WERI-Rb-1 (cell line): ENCODE measurements around the gene DPP4.

Experiments used
- DNase-seq: peaks from one replicate; pipeline ENCODE4 v3.0.0-alpha.2; 2020
- H3K27ac ChIP-seq: fragments of 250-450 bp; sonication (Bioruptor Pico); 2 replicates; pipeline ENCODE4 v1.5.1; 2020; ENCODE audit warnings: mild to moderate bottlenecking, moderate library complexity
- H3K27me3 ChIP-seq: fragments of 250-450 bp; sonication (Bioruptor Pico); 2 replicates; pipeline ENCODE4 v1.5.1; 2021; ENCODE audit warnings: mild to moderate bottlenecking, low read depth, moderate library complexity; ENCODE audit not compliant: insufficient read depth, severe bottlenecking
- H3K36me3 ChIP-seq: fragments of 250-450 bp; sonication (Bioruptor Pico); 2 replicates; pipeline ENCODE4 v1.5.1; 2020; ENCODE audit warnings: mild to moderate bottlenecking, moderate library complexity
- H3K4me3 ChIP-seq: 2 replicates; pipeline ENCODE4 v1.5.1; 2011; ENCODE audit warnings: low read depth, mild to moderate bottlenecking, control low read depth, low read length
- H3K9me3 ChIP-seq: fragments of 250-450 bp; sonication (Bioruptor Pico); 2 replicates; pipeline ENCODE4 v1.5.1; 2021; ENCODE audit warnings: mild to moderate bottlenecking, moderate library complexity; ENCODE audit not compliant: severe bottlenecking
- CTCF ChIP-seq: IDR thresholded peaks from 2 replicates; pipeline ENCODE4 v1.5.1; 2011; ENCODE audit warnings: low read depth, mild to moderate bottlenecking, control low read depth, inconsistent platforms, low read length

Gene DPP4

DNA sequence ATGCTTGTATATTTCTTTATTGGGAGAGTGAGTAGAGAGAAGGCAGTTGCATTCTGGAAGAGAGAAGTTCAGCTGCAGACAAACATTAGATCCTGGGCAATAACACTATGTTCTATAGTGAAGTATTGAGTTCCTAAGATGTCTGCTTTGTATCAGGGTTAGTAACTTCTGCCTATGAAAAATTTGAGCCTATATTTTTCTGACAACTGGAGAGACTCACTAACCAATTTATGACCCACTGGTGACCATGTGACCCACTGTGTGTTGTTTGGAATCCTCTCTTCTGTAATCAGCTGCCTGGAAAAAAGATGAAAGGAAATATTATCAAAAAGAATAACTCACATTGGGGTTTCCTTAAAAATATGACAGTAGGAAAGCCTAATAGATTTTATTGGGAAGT, 35.3 kb downstream of the DPP4 start:
- no peak overlapping the region for H3K27ac ChIP-seq
- no peaks in the 10 kb centered on the region for H3K27me3 ChIP-seq
- TF ChIP-seq CTCF = no peak
- H3K9me3 ChIP-seq = no peaks in the 10 kb centered on the region
- H3K36me3 ChIP-seq = no peaks in the 10 kb centered on the region
- no peak for DNase-seq
- H3K4me3 ChIP-seq = no peak overlapping the region

- Histone ChIP-seq H3K9me3 (no peaks in the 10 kb centered on the region), H3K36me3 (no peaks in the 10 kb centered on the region), H3K4me3 (no peak overlapping the region), H3K27ac (no peak overlapping the region), H3K27me3 (no peaks in the 10 kb centered on the region)
- no peak for DNase-seq
- no peak for TF ChIP-seq CTCF
These were observed 36.1 kb downstream of the DPP4 start for GRCh38 chr2:162037886-162038285.

- TF ChIP-seq CTCF = no peak
- no peak overlapping the region for H3K4me3 ChIP-seq
- H3K27me3 ChIP-seq = no peaks in the 10 kb centered on the region
- H3K27ac ChIP-seq = no peak overlapping the region
- no peak for DNase-seq
- H3K36me3 ChIP-seq = no peaks in the 10 kb centered on the region
- H3K9me3 ChIP-seq = no peaks in the 10 kb centered on the region
These were observed 36.8 kb downstream of the DPP4 start for GRCh38 chr2:162037028-162037795.

DNA sequence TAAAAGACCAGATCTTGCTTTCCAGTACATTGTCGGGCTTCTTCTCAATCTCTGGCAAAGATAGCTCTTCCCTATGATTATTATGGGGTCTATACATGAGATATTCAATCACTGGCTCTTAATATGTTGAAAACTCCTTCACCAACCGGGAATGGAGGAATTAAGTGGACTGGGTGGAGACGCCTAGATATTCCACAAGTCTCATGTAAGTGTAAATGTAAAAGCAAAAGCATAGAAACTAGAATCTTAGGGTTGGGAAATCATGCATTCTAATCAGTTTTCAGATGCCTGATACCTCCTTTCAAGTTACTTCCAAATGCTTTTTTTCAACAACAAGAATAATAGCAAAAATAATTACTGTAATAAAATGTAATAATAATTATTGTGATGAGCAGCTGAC, 38.0 kb downstream of the DPP4 start:
- no peak for DNase-seq
- TF ChIP-seq CTCF = no peak
- no peaks in the 10 kb centered on the region for H3K36me3 ChIP-seq
- H3K27ac ChIP-seq = no peak overlapping the region
- H3K27me3 ChIP-seq = no peaks in the 10 kb centered on the region
- no peaks in the 10 kb centered on the region for H3K9me3 ChIP-seq
- H3K4me3 ChIP-seq = no peak overlapping the region

DNA sequence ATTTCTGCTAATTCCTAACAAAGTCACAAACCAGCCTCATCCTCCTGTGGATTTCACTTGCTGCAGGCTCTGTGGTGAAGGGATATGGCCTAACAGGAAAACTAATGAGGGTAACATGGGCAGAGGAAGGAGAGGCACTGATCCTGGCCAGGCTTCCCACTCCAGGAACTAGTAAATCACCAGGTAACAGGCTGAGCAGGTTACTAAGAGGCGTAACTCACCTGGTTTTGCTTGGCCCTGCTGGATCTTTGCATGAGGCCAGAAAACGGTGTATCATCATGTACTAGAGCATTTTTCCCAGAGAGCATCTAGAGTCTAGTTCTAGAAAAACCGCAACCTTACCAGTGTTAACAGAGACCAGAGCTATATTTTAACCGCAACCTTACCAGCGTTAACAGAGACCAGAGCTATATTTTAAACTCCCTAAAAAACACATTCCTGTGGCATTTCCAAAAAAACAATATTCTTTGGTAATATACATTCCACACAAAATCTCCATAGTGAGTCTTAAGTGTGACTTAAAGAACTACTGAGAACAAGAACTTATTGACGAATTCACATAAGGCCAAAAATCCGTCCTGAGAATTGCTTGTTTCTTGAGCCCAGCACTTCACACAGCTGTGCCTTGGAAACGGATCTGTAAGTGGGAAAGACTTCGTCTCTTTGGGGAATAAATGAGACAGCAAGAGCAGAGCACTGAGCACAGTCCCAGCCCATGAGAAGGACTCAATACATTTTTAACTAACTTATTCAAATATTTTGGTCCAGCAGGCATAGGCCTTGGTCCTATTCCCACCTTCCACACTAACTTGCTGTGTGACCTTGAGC, 43.4 kb downstream of the DPP4 start:
- Histone ChIP-seq H3K36me3 (no peaks in the 10 kb centered on the region), H3K27ac (no peak overlapping the region), H3K9me3 (no peaks in the 10 kb centered on the region), H3K27me3 (no peaks in the 10 kb centered on the region), H3K4me3 (no peak overlapping the region)
- no peak for TF ChIP-seq CTCF
- no peak for DNase-seq
